Keratinocyte (primary cell): ENCODE data around the gene CTNNA3. TPM values are rescaled to one million over a fixed set of nuclear protein-coding genes. Genes with fewer than 3 reads are reported as not detected.

ENCODE experiments used
- DNase-seq: peaks from one replicate; pipeline ENCODE4 v3.0.0-alpha.2; 2011; ENCODE audit warnings: low read depth, missing footprints, low spot score
- FAIRE-seq: peaks from 2 replicates; lab custom pipeline; 2011; peaks lifted over from hg19 to GRCh38; lab: Jason Lieb, UNC
- H2AFZ ChIP-seq: 2 replicates; pipeline ENCODE4 v1.6.0; 2012; ENCODE audit warnings: low read length, control low read depth, inconsistent platforms; ENCODE audit not compliant: control insufficient read depth
- H3K27ac ChIP-seq: 2 replicates; pipeline ENCODE4 v1.5.1; 2011; ENCODE audit warnings: low read length; ENCODE audit not compliant: control insufficient read depth, insufficient read depth
- H3K27me3 ChIP-seq: 3 replicates; pipeline ENCODE4 v1.6.0; 2011; ENCODE audit warnings: low read length; ENCODE audit not compliant: control insufficient read depth, insufficient read depth; ENCODE audit errors: extremely low read depth
- H3K36me3 ChIP-seq, 2 experiments: 2 replicates in 1 of 2; 3 replicates in 1 of 2; pipeline ENCODE4 v1.5.1; 2011; ENCODE audit warnings: low read length in 2 of 2, mild to moderate bottlenecking in 1 of 2; ENCODE audit not compliant: control insufficient read depth in 2 of 2, insufficient read depth in 2 of 2; ENCODE audit errors: extremely low read depth in 1 of 2
- H3K4me1 ChIP-seq: 3 replicates; pipeline ENCODE4 v1.5.1; 2011; ENCODE audit warnings: low read length; ENCODE audit not compliant: control insufficient read depth, insufficient read depth; ENCODE audit errors: extremely low read depth
- H3K4me2 ChIP-seq: 3 replicates; pipeline ENCODE4 v1.6.0; 2011; ENCODE audit warnings: low read depth, low read length; ENCODE audit not compliant: control insufficient read depth, insufficient read depth; ENCODE audit errors: extremely low read depth
- H3K4me3 ChIP-seq, 3 experiments: fragments of 200-600 bp in 1 of 3; sonication (generic) in 1 of 3; 2 replicates in 2 of 3; 3 replicates in 1 of 3; pipeline ENCODE4 v1.5.1; 2011 to 2016; ENCODE audit warnings: low read length in 3 of 3, mild to moderate bottlenecking in 3 of 3, control low read depth in 2 of 3, inconsistent platforms in 1 of 3, low read depth in 1 of 3, mixed read lengths in 1 of 3, mixed run types in 1 of 3, moderate library complexity in 1 of 3; ENCODE audit not compliant: control insufficient read depth in 2 of 3, insufficient read depth in 2 of 3; ENCODE audit errors: extremely low read depth in 1 of 3
- H3K79me2 ChIP-seq: 2 replicates; pipeline ENCODE4 v1.6.0; 2012; ENCODE audit warnings: low read length; ENCODE audit not compliant: control insufficient read depth, insufficient read depth
- H3K9ac ChIP-seq: 3 replicates; pipeline ENCODE4 v1.6.0; 2011; ENCODE audit warnings: low read length; ENCODE audit not compliant: control insufficient read depth, insufficient read depth; ENCODE audit errors: extremely low read depth
- H3K9me1 ChIP-seq: 3 replicates; pipeline ENCODE4 v1.6.0; 2011; ENCODE audit warnings: low read length; ENCODE audit not compliant: control insufficient read depth, insufficient read depth; ENCODE audit errors: extremely low read depth
- H3K9me3 ChIP-seq: 2 replicates; pipeline ENCODE4 v1.5.1; 2012; ENCODE audit warnings: low read depth, low read length; ENCODE audit not compliant: control insufficient read depth
- H4K20me1 ChIP-seq: 3 replicates; pipeline ENCODE4 v1.6.0; 2011; ENCODE audit warnings: low read length; ENCODE audit not compliant: control insufficient read depth, insufficient read depth; ENCODE audit errors: extremely low read depth
- EZH2 ChIP-seq: IDR thresholded peaks from one replicate; pipeline ENCODE4 v1.6.1; 2012; ENCODE audit warnings: inconsistent platforms, mild to moderate bottlenecking, low read length, moderate library complexity
- dilution Hi-C: fragments of 300-500 bp; cut with MboI; formaldehyde crosslinking; loops from one replicate; pipeline ENCODE4 v1.7.0; 2020; ENCODE audit warnings: low sequenced_read_pairs; ENCODE audit not compliant: extremely low pct_ligation_motif_present
- polyA plus RNA-seq, 5 experiments: library from polyadenylated mRNA; depleted of rRNA in 3 of 5; stranded (reverse) in 3 of 5; stranded (forward) in 1 of 5; unstranded in 1 of 5; fragments of >200 nt; gene quantifications; 1 replicate in 1 of 5; 2 replicates in 3 of 5; 3 replicates in 1 of 5; pipeline versions ENCODE4 v1.2.1 to v1.2.3, GENCODE V29; 2011 to 2012; ENCODE audit warnings: missing spikeins in 2 of 5, low read depth in 1 of 5, low replicate concordance in 1 of 5
- TF ChIP-seq, protein P1 (sequence below), 3 experiments: IDR thresholded peaks in 1 of 3; conservative IDR thresholded peaks in 1 of 3; optimal IDR thresholded peaks in 1 of 3; 2 replicates in 2 of 3; 3 replicates in 1 of 3; pipeline versions ENCODE3 to v1.5.1; 2011; ENCODE audit warnings: low read length in 3 of 3, mild to moderate bottlenecking in 3 of 3, moderate library complexity in 2 of 3, control low read depth in 1 of 3, inconsistent platforms in 1 of 3; ENCODE audit not compliant: insufficient read depth in 2 of 3; ENCODE audit errors: extremely low read depth in 1 of 3

Gene CTNNA3
- polyA plus RNA-seq, 1 donor (not counting 4 experiments of a cell fraction or from before 2014, with no cell fraction given), result 0.01 TPM

DNA sequence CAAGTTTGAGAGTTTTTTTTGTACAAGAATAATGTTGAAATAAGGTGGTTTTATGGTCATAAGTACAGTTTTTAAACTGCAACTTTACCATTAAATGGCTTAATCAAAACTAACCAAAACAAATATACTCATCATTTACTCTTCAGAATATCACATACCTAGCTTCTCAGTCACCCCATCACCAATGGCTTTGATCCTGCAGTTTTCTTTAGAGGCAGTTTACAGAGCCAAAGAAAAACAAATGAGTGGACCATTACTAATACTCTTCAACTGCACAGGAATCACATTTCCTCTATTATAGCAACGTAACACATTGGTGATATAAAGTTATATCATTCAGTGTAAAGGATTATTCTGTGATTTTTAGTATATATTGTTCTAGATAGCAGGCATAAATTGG, 1346.3 kb downstream of the CTNNA3 start:
- no peaks in the 10 kb centered on the region for H3K9me3 ChIP-seq
- no peak overlapping the region for H3K4me3 ChIP-seq
- no peak overlapping the region for H2AFZ ChIP-seq
- H3K4me1 ChIP-seq, result no peaks in the 10 kb centered on the region
- dilution Hi-C loops, result no loop called here
- TF ChIP-seq, protein P1, sequence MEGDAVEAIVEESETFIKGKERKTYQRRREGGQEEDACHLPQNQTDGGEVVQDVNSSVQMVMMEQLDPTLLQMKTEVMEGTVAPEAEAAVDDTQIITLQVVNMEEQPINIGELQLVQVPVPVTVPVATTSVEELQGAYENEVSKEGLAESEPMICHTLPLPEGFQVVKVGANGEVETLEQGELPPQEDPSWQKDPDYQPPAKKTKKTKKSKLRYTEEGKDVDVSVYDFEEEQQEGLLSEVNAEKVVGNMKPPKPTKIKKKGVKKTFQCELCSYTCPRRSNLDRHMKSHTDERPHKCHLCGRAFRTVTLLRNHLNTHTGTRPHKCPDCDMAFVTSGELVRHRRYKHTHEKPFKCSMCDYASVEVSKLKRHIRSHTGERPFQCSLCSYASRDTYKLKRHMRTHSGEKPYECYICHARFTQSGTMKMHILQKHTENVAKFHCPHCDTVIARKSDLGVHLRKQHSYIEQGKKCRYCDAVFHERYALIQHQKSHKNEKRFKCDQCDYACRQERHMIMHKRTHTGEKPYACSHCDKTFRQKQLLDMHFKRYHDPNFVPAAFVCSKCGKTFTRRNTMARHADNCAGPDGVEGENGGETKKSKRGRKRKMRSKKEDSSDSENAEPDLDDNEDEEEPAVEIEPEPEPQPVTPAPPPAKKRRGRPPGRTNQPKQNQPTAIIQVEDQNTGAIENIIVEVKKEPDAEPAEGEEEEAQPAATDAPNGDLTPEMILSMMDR (optimal IDR thresholded peaks at IDR 0.05 in 1 of 3, IDR thresholded peaks at IDR 0.05 in 1 of 3, conservative IDR thresholded peaks at IDR 0.05 in 1 of 3; ENCODE audit: extremely low read depth in 1 of 3, insufficient read depth in 2 of 3, low read length in 3 of 3), result no peak
- no peak for TF ChIP-seq EZH2
- H3K9ac ChIP-seq, result no peak overlapping the region
- FAIRE-seq, result no peak
- H3K9me1 ChIP-seq, result no peaks in the 10 kb centered on the region
- no peak overlapping the region for H3K27ac ChIP-seq
- H3K27me3 ChIP-seq, result no peaks in the 10 kb centered on the region
- H4K20me1 ChIP-seq, result no peaks in the 10 kb centered on the region
- no peak overlapping the region for H3K4me2 ChIP-seq
- no peaks in the 10 kb centered on the region for H3K79me2 ChIP-seq
- H3K36me3 ChIP-seq, result no peaks in the 10 kb centered on the region
- DNase-seq, result no peak

DNA sequence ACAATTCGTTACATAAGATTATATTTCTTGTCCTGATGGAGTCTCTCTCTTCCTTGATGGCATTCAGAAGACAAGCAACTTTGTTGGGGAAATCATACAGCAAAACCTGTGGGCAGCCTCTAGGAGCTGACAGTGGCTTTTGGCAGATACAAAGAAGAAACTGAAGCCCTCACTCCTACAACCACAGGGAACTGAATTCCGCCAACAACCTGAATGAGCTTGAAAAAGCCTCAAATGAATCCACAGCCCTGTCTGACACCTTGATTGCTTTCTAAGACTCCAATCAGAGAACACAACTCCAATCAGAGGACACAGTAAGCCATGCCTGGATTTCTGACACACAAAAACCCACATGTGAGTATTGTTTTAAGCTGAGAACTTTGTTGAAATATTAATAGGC, 1346.9 kb downstream of the CTNNA3 start:
- Histone ChIP-seq H3K9me1 (no peaks in the 10 kb centered on the region), H3K4me1 (no peaks in the 10 kb centered on the region), H3K4me2 (no peak overlapping the region), H3K27me3 (no peaks in the 10 kb centered on the region), H3K9ac (no peak overlapping the region), H3K9me3 (no peaks in the 10 kb centered on the region), H4K20me1 (no peaks in the 10 kb centered on the region), H3K4me3 (no peak overlapping the region), H3K36me3 (no peaks in the 10 kb centered on the region), H3K27ac (no peak overlapping the region), H3K79me2 (no peaks in the 10 kb centered on the region), H2AFZ (no peak overlapping the region)
- TF ChIP-seq, protein P1 (optimal IDR thresholded peaks at IDR 0.05 in 1 of 3, IDR thresholded peaks at IDR 0.05 in 1 of 3, conservative IDR thresholded peaks at IDR 0.05 in 1 of 3; ENCODE audit: extremely low read depth in 1 of 3, insufficient read depth in 2 of 3, low read length in 3 of 3), result no peak
- TF ChIP-seq EZH2, result no peak
- dilution Hi-C loops, result no loop called here
- FAIRE-seq (no peak), DNase-seq (no peak)
